ENCODE measurements around the gene RYR1.

GRCh38 chr19:38412491-38412890 lies 21.0 kb upstream of the RYR1 start:
- TF ChIP-seq CTCF (conservative IDR thresholded peaks at IDR 0.05; ENCODE audit: low read length) (no peak), EZH2phosphoT487 (IDR thresholded peaks at IDR 0.05; ENCODE audit: borderline replicate concordance) (no peak)

Measured in Loucy (cell line).